Ishikawa (cell line): Measurements from ENCODE around the gene PXMP2.

ENCODE experiments used
- CEBPB ChIP-seq: IDR thresholded peaks from 2 replicates; pipeline ENCODE4 v1.6.1; 2012
- CREB1 ChIP-seq: IDR thresholded peaks from 2 replicates; pipeline ENCODE4 v1.6.1; 2012; ENCODE audit warnings: low read depth
- EGR1 ChIP-seq: IDR thresholded peaks from 2 replicates; pipeline ENCODE4 v1.6.1; 2012
- EP300 ChIP-seq: IDR thresholded peaks from 2 replicates; pipeline ENCODE4 v1.6.1; 2012; ENCODE audit warnings: borderline replicate concordance
- FOXM1 ChIP-seq: IDR thresholded peaks from 2 replicates; pipeline ENCODE4 v1.6.1; 2012; ENCODE audit warnings: low read depth, borderline replicate concordance
- MAX ChIP-seq: IDR thresholded peaks from 2 replicates; pipeline ENCODE4 v1.6.1; 2012
- NFIC ChIP-seq: IDR thresholded peaks from 2 replicates; pipeline ENCODE4 v1.6.1; 2012
- RAD21 ChIP-seq: IDR thresholded peaks from 2 replicates; pipeline ENCODE4 v1.6.1; 2012; ENCODE audit warnings: low read depth
- TAF1 ChIP-seq: IDR thresholded peaks from 2 replicates; pipeline ENCODE4 v1.6.1; 2012; ENCODE audit warnings: low read depth, mild to moderate bottlenecking
- TCF12 ChIP-seq: IDR thresholded peaks from 2 replicates; pipeline ENCODE4 v1.6.1; 2012; ENCODE audit warnings: low read depth
- TEAD4 ChIP-seq: IDR thresholded peaks from 2 replicates; pipeline ENCODE4 v1.6.1; 2012
- YY1 ChIP-seq: IDR thresholded peaks from 2 replicates; pipeline ENCODE4 v1.6.1; 2012; ENCODE audit warnings: low read depth
- ZBTB7A ChIP-seq: IDR thresholded peaks from 2 replicates; pipeline ENCODE4 v1.6.1; 2012; ENCODE audit warnings: low read depth
- TF ChIP-seq, protein P1 (sequence below): IDR thresholded peaks from 2 replicates; pipeline ENCODE4 v1.6.1; 2012; ENCODE audit warnings: low read depth, mild to moderate bottlenecking
- TF ChIP-seq, protein P2 (sequence below): IDR thresholded peaks from 2 replicates; pipeline ENCODE4 v1.6.1; 2012

Gene PXMP2

DNA sequence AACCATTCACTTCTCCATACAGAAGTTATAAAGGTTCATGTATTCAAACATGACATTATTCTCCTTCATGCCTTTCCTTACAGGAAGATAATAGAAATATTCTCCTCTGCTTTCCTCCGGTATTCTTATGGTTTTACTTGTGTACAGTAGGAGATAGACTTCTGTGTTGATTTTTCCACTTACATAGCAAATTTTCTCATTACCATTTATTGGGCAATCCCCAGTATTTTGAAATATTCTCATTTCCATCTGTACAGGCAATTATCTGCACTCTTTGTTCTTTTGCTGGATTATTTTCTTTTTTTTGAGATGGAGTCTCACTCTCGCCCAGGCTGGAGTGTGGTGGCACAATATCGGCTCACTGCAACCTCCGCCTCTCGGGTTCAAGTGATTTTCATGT, 11.0 kb downstream of the PXMP2 start:
- TF ChIP-seq TCF12 (no peak), NFIC (no peak), CEBPB (no peak), TEAD4 (no peak), YY1 (no peak), ZBTB7A (no peak)
- TF ChIP-seq, protein P1, sequence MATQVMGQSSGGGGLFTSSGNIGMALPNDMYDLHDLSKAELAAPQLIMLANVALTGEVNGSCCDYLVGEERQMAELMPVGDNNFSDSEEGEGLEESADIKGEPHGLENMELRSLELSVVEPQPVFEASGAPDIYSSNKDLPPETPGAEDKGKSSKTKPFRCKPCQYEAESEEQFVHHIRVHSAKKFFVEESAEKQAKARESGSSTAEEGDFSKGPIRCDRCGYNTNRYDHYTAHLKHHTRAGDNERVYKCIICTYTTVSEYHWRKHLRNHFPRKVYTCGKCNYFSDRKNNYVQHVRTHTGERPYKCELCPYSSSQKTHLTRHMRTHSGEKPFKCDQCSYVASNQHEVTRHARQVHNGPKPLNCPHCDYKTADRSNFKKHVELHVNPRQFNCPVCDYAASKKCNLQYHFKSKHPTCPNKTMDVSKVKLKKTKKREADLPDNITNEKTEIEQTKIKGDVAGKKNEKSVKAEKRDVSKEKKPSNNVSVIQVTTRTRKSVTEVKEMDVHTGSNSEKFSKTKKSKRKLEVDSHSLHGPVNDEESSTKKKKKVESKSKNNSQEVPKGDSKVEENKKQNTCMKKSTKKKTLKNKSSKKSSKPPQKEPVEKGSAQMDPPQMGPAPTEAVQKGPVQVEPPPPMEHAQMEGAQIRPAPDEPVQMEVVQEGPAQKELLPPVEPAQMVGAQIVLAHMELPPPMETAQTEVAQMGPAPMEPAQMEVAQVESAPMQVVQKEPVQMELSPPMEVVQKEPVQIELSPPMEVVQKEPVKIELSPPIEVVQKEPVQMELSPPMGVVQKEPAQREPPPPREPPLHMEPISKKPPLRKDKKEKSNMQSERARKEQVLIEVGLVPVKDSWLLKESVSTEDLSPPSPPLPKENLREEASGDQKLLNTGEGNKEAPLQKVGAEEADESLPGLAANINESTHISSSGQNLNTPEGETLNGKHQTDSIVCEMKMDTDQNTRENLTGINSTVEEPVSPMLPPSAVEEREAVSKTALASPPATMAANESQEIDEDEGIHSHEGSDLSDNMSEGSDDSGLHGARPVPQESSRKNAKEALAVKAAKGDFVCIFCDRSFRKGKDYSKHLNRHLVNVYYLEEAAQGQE, result no peak
- TF ChIP-seq, protein P2, sequence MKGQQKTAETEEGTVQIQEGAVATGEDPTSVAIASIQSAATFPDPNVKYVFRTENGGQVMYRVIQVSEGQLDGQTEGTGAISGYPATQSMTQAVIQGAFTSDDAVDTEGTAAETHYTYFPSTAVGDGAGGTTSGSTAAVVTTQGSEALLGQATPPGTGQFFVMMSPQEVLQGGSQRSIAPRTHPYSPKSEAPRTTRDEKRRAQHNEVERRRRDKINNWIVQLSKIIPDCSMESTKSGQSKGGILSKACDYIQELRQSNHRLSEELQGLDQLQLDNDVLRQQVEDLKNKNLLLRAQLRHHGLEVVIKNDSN, result no peak

DNA sequence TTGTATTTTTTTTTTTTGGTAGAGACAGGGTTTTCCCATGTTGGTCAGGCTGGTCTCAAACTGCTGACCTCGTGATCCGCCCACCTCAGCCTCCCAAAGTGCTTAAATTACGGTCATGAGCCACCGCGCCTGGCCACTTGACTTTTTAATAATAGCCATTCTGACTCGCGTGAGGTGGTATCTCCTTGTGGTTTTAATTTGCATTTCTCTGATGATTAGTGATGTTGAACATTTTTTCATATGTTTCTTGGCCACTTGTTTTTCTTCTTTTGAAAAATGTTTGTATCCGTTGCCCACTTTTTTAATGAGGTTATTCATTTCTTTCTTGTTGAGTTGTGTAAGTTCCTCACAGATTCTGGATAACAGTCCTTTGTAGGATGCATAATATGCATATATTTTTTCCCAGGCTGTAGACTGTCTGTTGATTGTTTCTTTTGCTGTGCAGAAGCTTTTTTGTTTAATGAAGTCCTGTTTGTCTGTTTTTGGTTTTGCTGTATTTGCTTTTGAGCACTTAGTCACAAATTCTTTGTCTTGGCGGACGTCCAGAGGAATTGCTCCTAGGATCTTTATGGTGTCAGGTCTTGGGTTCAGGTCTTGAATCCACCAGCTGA, 12.9 kb downstream of the PXMP2 start:
- TF ChIP-seq EGR1, result no peak

- TF ChIP-seq ZBTB7A, result no peak
- TF ChIP-seq RAD21, result no peak
- TF ChIP-seq, protein P1, result no peak
- TF ChIP-seq YY1, result no peak
- no peak for TF ChIP-seq EP300
- TF ChIP-seq CREB1, result no peak
- no peak for TF ChIP-seq TEAD4
- no peak for TF ChIP-seq MAX
- no peak for TF ChIP-seq TAF1
- TF ChIP-seq NFIC, result no peak
- no peak for TF ChIP-seq EGR1
- TF ChIP-seq FOXM1, result no peak
- TF ChIP-seq CEBPB, result no peak
- TF ChIP-seq, protein P2, result no peak
- no peak for TF ChIP-seq TCF12
These were observed 15.3 kb downstream of the PXMP2 start for GRCh38 chr12:132702640-132703039.

- TF ChIP-seq FOXM1 (no peak), EGR1 (no peak), YY1 (no peak), RAD21 (no peak), ZBTB7A (no peak), TCF12 (no peak), EP300 (no peak), CEBPB (no peak), TEAD4 (no peak), CREB1 (no peak), MAX (no peak)
- TF ChIP-seq, protein P1, result no peak
- TF ChIP-seq, protein P2, result no peak
These were observed 16.3 kb downstream of the PXMP2 start for GRCh38 chr12:132703641-132704040.

- TF ChIP-seq RAD21 (no peak), CEBPB (no peak)
- TF ChIP-seq, protein P2, result no peak
These were observed 19.9 kb downstream of the PXMP2 start for GRCh38 chr12:132707241-132707640.
